Right lung (tissue), 10 donors: ENCODE results near the gene PTCH1. TPM values are rescaled to one million over a fixed set of nuclear protein-coding genes. Genes with fewer than 3 reads are reported as not detected.

ENCODE experiments used
- DNase-seq, 2 donors: peaks; one replicate each; pipeline ENCODE4 v3.0.0-alpha.2; 2013
- long read RNA-seq, 8 donors: transcript quantifications; one replicate each; lab custom pipeline, GENCODE V29; 2026
- polyA plus RNA-seq, 5 donors: library from polyadenylated mRNA; unstranded; fragments of 120-200 nt; gene quantifications; one replicate each; pipeline versions ENCODE4 v1.2.1 to v1.2.3, GENCODE V29; 2013; ENCODE audit warnings: inconsistent platforms in 1 of 5, low replicate concordance in 1 of 5; ENCODE audit not compliant: insufficient read length in 5 of 5, insufficient read depth in 1 of 5

PTCH1 gene
- 100 to 1,000 TPM in 1 of 5 donors, 10 to 100 TPM in 4; 65.5 to 101 (median 76.8) TPM for polyA plus RNA-seq
- long read RNA-seq, donor 1, full-length matches to known transcripts, result 6 of 21 reads
- long read RNA-seq, donor 1, partial matches to known transcripts, result 15 of 21 reads
- long read RNA-seq, donor 1, other reads (novel, unspliced or antisense), result 0 of 21 reads
- long read RNA-seq, donor 2, partial matches to known transcripts, result 17 of 18 reads
- long read RNA-seq, donor 2, other reads (novel, unspliced or antisense), result 0 of 18 reads
- long read RNA-seq, donor 3, full-length matches to known transcripts, result 3 of 3 reads
- long read RNA-seq, donor 3, partial matches to known transcripts, result 0 of 3 reads
- long read RNA-seq, donor 3, other reads (novel, unspliced or antisense), result 0 of 3 reads
- long read RNA-seq, donor 4, full-length matches to known transcripts, result 5 of 59 reads
- long read RNA-seq, donor 4, partial matches to known transcripts, result 54 of 59 reads
- long read RNA-seq, donor 4, other reads (novel, unspliced or antisense), result 0 of 59 reads
- long read RNA-seq, donor 5, full-length matches to known transcripts, result 7 of 39 reads
- long read RNA-seq, donor 5, partial matches to known transcripts, result 32 of 39 reads
- long read RNA-seq, donor 5, other reads (novel, unspliced or antisense), result 0 of 39 reads
- long read RNA-seq, donor 6, full-length matches to known transcripts, result 3 of 9 reads
- long read RNA-seq, donor 6, partial matches to known transcripts, result 6 of 9 reads
- long read RNA-seq, donor 6, other reads (novel, unspliced or antisense), result 0 of 9 reads
- long read RNA-seq, donor 7, full-length matches to known transcripts, result 2 of 45 reads
- long read RNA-seq, donor 7, partial matches to known transcripts, result 43 of 45 reads
- long read RNA-seq, donor 7, other reads (novel, unspliced or antisense), result 0 of 45 reads
- long read RNA-seq, donor 8, partial matches to known transcripts, result 5 of 5 reads
- long read RNA-seq, donor 8, other reads (novel, unspliced or antisense), result 0 of 5 reads

GRCh38 chr9:95516734-95517558 lies at the start of gene PTCH1:
PTCH1 (minus strand) TSS chr9:95516971.
- peak; percentile 80 to 81 for DNase-seq

DNA sequence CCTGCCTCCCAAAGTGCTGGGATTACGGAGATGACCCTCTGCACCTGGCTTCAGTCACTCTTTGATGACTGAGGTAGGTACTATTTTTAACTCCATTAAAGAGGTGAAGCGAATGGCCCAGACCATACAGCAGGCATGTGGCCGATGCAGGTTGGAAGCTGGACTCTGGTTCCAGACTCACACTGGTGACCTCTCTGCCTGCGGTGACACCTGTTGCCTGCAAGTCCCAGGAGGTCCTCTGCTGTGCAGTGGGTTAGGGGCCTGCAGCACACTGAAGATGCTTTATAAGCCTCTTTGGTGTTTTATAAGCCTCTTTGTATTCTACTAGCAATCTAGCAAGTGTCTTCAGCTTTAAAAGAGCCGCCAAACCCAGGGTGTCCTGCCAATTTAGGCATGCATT lies 49.2 kb upstream of the PTCH1 start:
- DNase-seq, result no peak

GRCh38 chr9:95561913-95562312 lies 45.1 kb upstream of the PTCH1 start:
- DNase-seq, result no peak

DNA sequence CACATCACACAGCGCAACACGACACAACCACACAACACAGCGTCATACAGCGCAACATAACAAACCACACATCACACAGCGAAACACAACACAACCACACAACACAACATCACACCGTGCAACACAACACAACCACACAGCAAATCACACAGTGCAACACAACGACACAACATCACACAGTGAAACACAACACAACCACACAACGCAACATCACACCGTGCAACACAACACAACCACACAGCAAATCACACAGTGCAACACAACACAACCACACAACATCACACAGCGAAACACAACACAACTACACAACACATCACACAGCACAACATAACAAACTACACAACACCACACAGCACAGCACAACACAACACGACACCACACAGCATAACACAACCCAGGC lies 40.4 kb upstream of the PTCH1 start:
- no peak for DNase-seq

DNA sequence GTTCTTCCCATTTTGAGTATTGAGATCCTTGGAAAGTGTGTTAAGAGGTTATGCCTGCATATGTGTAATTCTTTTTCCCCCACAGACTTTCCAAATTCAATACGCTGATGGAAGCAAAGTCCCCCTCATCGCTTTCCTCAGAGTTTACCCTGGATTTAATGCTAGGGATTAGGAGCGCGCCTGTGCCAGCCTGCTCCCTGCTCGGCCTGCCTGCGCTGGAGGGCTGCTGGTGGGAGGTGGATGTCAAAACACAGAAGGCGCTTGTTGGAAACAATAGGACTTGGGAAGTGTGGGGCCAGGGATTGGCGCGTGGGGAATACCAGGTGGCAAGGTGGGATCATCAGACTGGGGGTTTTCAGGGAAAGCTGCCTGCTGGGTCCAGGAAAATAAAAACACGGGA lies 39.8 kb upstream of the PTCH1 start:
- no peak for DNase-seq

DNA sequence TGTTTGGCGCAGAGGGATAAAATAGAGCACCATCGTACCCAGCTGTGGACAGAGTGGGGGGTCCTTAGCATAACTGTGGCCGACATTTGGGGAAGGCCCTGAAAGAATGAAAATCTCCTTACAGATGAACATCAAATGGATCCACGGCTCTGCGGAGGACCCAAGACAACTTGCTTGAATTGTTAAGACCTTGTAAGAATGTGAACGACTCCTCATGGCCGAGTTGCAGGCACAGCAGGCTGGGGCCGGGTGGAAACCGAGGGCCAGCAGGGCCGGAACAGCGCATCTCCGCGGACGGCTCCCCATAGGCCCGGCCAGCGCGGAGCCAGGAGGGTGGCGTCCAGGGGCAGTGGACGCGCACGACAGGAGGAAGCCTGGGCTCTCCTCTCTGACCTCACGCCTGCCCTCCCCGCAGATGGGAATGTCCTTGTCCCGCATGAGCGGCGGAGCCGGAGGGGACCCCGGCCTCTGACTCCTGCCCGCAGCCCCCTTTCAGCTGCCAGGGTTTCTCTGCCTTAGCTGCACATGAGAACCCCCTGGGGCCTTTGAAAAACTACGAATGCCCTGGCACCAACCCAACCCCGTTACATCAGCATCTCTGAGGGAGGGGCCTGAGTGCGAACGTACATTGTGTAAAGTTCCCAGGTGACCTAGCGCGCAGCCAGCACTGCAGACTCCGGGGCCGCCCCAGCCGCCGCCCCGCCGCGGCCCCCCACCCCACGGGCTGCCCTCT lies 36.2 kb upstream of the PTCH1 start:
- peak; percentile 47 to 50 for DNase-seq

- DNase-seq, result no peak
These were observed 35.5 kb upstream of the PTCH1 start for GRCh38 chr9:95552255-95552654.

DNA sequence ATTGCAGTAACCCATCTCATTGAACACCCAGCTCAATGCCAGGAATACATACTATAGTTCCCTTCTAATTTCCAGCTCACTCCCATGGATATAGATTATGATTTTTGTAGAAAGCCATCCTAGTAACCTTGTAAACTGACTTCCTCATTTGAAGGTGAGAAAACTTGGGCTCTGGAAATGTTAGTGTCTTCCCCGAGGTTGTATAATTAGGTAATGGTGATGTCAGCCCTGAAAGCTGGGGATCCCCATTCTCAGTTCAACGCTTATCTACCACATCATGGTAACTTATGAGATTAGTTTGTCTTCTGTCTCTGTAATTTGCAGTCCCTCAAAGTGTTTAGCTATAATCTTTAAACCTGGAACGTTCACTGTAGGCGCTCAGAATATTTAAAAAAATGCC lies 34.6 kb upstream of the PTCH1 start:
- no peak for DNase-seq

DNA sequence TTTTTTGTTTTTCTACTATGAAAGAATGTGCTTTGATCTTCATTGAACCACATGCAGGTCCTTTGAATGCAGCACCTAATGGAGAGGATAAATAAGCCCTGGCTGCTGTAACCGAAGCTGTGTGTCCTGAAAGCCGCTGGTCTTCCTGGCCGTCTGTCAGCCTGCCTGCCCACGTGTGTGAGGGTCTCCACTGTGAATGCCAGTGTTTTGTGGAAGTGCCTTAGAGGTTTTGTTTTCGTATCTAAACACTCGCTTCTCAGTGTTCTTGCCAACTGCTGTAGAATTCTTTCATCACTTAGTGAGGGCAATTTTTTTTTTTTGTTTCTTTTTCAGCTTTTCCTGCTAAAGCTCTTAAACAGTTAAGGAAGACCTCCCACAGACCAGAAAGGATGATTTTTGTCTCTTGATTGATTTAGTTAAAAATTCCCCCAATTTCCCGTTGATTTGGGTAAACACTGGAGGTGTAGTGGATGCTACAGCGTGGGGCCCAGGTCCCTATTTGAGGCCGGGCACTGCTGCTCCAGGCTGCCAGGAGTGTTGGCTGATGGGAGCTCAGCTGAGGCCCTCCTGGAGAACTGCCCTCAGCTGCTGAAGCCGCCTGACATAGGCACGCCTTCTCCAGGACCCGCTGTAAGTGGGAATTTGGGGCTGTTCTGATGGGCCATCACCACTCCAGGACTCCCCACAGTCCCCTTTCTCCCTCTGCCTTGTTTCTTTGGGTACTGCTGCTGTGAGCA lies 29.2 kb upstream of the PTCH1 start:
- peak; percentile 19 to 27 for DNase-seq

- DNase-seq, result no peak
These were observed 17.4 kb upstream of the PTCH1 start for GRCh38 chr9:95533996-95534680.

GRCh38 chr9:95529910-95530309 lies 13.1 kb upstream of the PTCH1 start:
- no peak for DNase-seq

DNA sequence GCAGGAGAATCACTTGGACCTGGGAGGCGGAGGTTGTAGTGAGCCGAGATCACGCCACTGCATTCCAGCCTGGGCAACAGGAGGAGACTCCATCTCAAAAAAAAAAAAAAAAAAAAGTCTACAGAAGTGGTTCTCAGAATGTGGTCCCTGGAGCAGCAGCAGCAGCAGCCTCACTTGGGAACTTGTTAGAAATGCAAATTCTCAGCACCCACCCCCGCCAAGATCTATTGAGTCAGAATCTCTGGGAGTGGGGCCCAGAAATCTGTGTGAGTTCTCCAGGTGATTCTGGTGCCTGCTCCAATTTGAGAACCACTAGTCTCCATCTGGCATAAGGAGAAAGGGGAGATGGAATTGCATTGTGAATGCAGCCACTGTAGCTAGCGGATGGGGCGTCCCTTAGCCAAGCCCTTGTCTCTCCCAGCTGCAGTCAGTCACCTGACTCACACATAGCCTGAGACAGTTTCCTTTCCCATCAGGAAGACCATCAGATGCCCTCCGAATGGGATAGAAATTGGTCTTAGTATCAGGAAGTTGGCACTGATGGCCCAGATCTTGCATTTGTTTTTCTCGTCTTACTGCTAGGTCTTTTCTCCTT lies 12.2 kb upstream of the PTCH1 start:
- DNase-seq, result no peak

DNA sequence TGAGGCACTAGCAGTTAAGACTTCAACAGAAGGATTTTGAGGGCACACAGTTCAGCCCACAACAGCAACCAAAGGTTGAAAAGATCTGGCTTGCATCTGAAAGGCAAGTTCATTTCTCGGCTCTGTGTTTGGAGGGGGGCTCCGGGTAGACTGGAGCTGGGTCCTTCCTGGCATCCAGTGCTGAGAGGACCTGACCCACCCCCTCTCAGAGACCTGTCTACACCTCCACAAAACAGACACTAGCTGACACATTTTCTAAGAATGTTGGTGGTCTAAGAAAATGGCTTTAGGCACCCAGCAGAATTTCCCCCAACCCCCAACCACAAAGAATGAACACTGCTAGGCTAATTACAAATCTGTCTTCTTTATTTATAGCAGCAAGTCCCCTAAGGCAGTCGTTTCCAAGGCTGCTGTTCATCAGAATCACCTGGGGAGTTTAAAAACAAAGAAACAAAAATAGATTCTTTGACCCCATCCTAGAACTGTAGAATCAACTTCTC lies 6.2 kb upstream of the PTCH1 start:
- no peak for DNase-seq

DNA sequence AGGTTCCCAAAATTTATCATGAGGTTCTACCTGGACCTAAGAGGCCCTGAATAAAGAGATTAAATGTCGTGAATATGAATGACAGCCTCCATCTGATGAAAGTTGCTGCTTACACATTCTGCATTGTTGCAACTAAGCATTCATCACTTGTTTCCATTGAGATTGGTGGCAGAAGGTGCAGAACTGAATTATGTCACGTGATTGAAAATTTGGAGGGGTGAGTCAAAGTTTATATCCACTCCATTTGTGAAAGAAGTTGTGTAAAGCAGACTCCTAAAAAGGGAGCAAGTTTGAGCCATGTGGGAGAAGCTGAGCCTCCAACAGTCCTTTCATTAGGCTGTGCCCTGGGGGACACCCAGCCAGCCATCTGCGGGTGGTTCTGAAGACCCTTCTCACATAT lies 4.9 kb upstream of the PTCH1 start:
- DNase-seq, result no peak

DNA sequence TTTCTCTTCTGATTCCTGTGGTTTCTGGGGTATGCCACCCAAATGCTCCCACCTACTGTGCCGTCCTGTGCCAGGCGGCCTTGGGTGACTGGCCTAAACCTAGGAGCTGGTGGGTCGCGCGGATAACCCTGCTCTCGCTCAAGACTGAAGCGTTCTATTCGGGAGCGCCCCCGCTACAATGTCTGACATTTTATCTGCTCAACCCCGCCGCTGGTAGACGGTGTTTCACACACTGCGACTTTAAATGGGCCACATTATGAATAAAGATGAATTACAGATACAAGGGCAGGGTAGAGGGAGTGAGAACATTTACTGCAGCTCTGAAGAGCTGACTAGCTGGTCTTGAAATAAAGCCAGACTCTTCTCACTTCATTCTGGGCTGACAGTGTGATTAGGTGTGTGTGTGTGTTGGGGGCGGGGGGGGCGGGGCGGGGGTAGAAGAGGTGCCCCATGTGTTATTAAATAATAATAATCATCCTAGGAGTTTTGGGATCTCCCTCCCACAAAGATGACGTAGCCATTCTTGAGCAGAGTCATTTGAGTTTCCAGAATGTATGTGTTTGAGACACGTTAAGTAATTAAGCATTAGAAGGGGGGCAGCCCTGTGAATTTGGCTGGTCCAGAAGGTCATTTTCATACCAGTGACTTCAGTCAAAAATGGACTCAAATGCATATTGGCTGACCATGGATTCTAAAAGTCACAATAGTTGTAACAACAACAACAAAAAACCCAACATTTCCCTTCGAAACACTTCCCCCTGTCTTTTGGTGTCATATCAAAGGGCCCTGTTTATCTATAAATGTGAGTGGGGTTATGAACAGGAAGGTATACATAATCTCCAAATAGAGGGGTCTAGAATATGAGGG lies 1.0 kb upstream of the PTCH1 start:
- DNase-seq, result no peak

DNA sequence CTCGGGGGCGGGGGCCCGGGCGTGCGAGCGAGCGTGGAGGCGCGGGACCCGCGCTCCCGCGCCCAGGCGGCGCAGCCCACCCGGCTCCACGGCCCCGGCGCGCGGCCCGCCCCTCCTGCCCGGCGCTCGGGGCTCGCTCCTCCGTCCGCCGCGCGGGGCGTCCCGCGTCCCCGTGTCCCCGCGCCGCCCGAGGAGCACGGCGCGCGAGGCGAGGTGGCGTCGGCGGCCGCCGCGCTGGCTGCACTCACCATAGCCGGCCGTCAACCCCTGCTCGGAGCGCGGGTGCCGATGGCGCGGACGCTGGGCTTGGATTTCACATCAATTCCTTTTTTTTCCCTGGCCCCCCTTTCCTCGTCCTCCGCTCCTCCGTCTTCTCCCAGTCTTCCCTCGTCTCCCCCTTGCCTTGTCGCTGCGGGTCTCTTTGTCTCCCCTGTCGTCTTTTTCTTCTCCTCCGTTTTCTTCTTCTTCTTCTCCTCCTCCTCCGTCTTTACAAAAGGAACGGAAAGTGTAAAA lies 494 bp downstream of the PTCH1 start:
- no peak for DNase-seq

DNA sequence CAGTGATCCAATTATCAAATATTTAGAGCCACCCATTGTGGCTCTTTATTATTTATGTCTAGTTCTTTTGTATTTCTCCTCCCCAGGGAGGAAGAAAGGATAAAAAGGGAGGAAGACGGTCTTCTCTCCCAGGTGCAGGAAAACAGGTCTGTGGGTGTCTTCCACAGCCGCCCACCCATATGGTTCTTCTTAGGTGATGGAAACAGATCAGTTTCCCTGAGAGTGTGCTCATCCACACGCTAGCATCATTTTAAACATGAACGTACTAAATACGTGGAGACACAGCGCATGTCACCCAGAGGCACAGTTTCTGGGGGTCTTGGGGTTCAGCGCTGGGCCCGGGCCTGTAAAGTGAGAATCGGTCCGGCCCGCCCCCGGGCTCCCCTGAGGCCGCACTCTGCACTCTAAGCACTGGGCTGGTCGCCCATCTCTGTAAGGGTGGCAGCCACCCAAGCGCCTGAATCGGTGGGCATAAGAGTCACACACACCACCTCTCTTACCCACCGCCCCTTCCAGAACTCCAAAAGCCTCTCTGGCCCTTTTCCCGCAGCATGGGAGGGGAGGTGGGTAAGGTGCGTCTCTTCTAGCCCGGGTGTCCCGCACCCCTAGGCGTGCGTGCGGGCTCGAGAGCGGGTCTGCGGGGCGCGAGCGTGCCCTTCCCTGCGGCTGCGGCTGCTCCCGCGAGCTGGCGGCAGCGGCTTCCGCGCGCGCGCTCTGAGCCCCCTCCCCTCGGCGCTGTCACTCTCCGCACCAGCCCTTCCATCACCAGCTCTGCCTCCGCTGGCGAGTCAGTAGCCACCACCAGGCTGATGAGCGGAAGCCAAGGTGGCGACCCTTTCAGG lies 1.3 kb downstream of the PTCH1 start:
- DNase-seq, result no peak
